Naive B cell (primary cell): Measurements from ENCODE around the gene CDRT15L2. TPM values are rescaled to one million over a fixed set of nuclear protein-coding genes. Genes with fewer than 3 reads are reported as not detected.
"Not testable (repeated sequence)": the region's sequence is repeated elsewhere in the genome, so short reads cannot be mapped to it uniquely, and the experiment has no call there.

Experiments used
- ATAC-seq, 2 donors: fragments of 150-1000 bp; cut with Tn5 transposase; 2 replicates each; pipeline ENCODE4 v1.10.0; 2021; ENCODE audit warnings: low read depth in 2 of 2, mild to moderate bottlenecking in 2 of 2, moderate library complexity in 2 of 2
- DNase-seq: peaks from one replicate; pipeline ENCODE4 v3.0.0; 2022
- H3K27ac Mint-ChIP-seq, 6 donors: one replicate each; pipeline ENCODE4 v1.8.0; 2020 to 2022; ENCODE audit warnings: mild to moderate bottlenecking in 6 of 6, mixed read lengths in 6 of 6, moderate library complexity in 5 of 6, inconsistent platforms in 2 of 6
- H3K27me3 Mint-ChIP-seq, 3 donors: one replicate each; pipeline ENCODE4 v1.8.0; 2021 to 2022; ENCODE audit warnings: mixed read lengths in 3 of 3, mild to moderate bottlenecking in 1 of 3
- H3K36me3 Mint-ChIP-seq, 2 donors: one replicate each; pipeline ENCODE4 v1.8.0; 2020 to 2022; ENCODE audit warnings: mixed read lengths in 2 of 2, inconsistent platforms in 1 of 2, mild to moderate bottlenecking in 1 of 2
- H3K4me1 Mint-ChIP-seq, 3 donors: one replicate each; pipeline ENCODE4 v1.8.0; 2020 to 2022; ENCODE audit warnings: mixed read lengths in 3 of 3, inconsistent platforms in 1 of 3, mild to moderate bottlenecking in 1 of 3, moderate library complexity in 1 of 3
- H3K4me3 Mint-ChIP-seq, 8 donors: one replicate each; pipeline ENCODE4 v1.8.0; 2020 to 2022; ENCODE audit warnings: mild to moderate bottlenecking in 8 of 8, mixed read lengths in 8 of 8, moderate library complexity in 8 of 8, inconsistent platforms in 2 of 8
- H3K9me3 Mint-ChIP-seq, 7 donors: one replicate each; pipeline ENCODE4 v1.8.0; 2020 to 2022; ENCODE audit warnings: mixed read lengths in 7 of 7, mild to moderate bottlenecking in 5 of 7, inconsistent platforms in 2 of 7, moderate library complexity in 1 of 7
- polyA plus RNA-seq, 6 donors: library from polyadenylated mRNA; unstranded; fragments of 300-500 nt; fragmentation: Illumina TruSeq; gene quantifications; one replicate each; pipeline ENCODE4 v1.2.3, GENCODE V29; 2021; ENCODE audit warnings: low read depth in 6 of 6

The CDRT15L2 gene
- polyA plus RNA-seq, 6 donors from 2014 or later: not detected

- not testable (repeated sequence) for H3K36me3 Mint-ChIP-seq, H3K27me3 Mint-ChIP-seq, H3K9me3 Mint-ChIP-seq, DNase-seq, H3K4me3 Mint-ChIP-seq, ATAC-seq, H3K4me1 Mint-ChIP-seq, H3K27ac Mint-ChIP-seq
Observed at GRCh38 chr17:20591040-20591439, 11.5 kb downstream of the CDRT15L2 start.

GRCh38 chr17:20605568-20605967 lies 26.0 kb downstream of the CDRT15L2 start:
- not testable (repeated sequence) for H3K36me3 Mint-ChIP-seq, H3K27me3 Mint-ChIP-seq, H3K4me3 Mint-ChIP-seq, H3K27ac Mint-ChIP-seq, DNase-seq, H3K4me1 Mint-ChIP-seq, H3K9me3 Mint-ChIP-seq, ATAC-seq

GRCh38 chr17:20609490-20609889 lies 30.0 kb downstream of the CDRT15L2 start:
- DNase-seq, H3K4me1 Mint-ChIP-seq, H3K36me3 Mint-ChIP-seq, H3K27ac Mint-ChIP-seq, H3K9me3 Mint-ChIP-seq, ATAC-seq, H3K27me3 Mint-ChIP-seq, H3K4me3 Mint-ChIP-seq: not testable (repeated sequence)

DNA sequence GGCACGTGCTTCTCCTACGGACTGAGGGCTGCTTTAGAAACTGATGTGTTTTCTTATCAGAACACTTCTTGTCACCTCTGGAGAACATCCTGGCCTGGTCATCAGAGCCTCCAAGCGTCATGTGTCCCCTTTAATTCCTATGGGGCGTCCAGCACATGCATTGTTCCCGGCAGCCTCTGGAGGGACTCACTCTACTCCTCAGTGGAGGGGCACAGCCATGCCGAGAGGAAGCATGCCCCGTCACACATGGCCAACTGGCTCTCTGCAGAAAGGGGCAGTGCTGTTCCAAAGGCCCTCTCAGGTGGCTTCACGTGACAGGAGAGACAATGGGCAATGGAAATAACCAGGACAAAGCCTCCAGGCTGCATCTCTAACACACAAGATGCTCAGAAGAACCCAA lies 31.8 kb downstream of the CDRT15L2 start:
- Mint-ChIP-seq H3K27ac (peak overlapping the region in 1 of 6 donors; percentile 24), H3K4me1 (peaks cover 0 to 3% (median 0%) of the 10 kb centered on the region in 3 donors), H3K27me3 (no peaks in the 10 kb centered on the region), H3K36me3 (no peaks in the 10 kb centered on the region), H3K9me3 (no peaks in the 10 kb centered on the region), H3K4me3 (no peak overlapping the region)
- no peak for DNase-seq
- ATAC-seq: no peak

DNA sequence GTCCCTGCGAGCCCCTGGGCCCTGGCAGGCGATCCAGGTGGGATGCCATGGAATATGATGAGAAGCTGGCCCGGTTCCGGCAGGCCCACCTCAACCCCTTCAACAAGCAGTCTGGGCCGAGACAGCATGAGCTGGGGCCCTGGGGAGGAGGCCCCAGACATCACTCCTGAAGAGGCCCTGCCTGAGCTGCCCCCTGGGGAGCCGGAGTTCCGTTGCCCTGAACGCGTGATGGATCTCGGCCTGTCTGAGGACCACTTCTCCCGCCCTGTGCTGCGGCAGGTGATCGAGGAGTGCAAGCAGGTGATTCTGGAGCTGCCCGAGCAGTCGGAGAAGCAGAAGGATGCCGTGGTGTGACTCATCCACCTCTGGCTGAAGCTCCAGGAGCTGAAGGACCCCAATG lies 33.1 kb downstream of the CDRT15L2 start:
- peaks cover 0 to 1% (median 0%) of the 10 kb centered on the region in 7 donors for H3K9me3 Mint-ChIP-seq
- H3K36me3 Mint-ChIP-seq: no peaks in the 10 kb centered on the region
- H3K4me3 Mint-ChIP-seq: no peak overlapping the region
- no peak overlapping the region for H3K27ac Mint-ChIP-seq
- no peaks in the 10 kb centered on the region for H3K27me3 Mint-ChIP-seq
- no peak for ATAC-seq
- no peak for DNase-seq
- peaks cover 0 to 3% (median 0%) of the 10 kb centered on the region in 3 donors for H3K4me1 Mint-ChIP-seq

GRCh38 chr17:20613248-20613647 lies 33.7 kb downstream of the CDRT15L2 start:
- Mint-ChIP-seq H3K4me1 (peaks cover 0 to 3% (median 0%) of the 10 kb centered on the region in 3 donors), H3K27ac (no peak overlapping the region), H3K4me3 (no peak overlapping the region), H3K36me3 (no peaks in the 10 kb centered on the region), H3K27me3 (no peaks in the 10 kb centered on the region), H3K9me3 (peaks cover 0 to 1% (median 0%) of the 10 kb centered on the region in 7 donors)
- no peak for ATAC-seq
- no peak for DNase-seq

- Mint-ChIP-seq H3K27me3 (no peaks in the 10 kb centered on the region), H3K4me3 (no peak overlapping the region), H3K9me3 (peaks cover 0 to 1% (median 0%) of the 10 kb centered on the region in 7 donors), H3K27ac (no peak overlapping the region), H3K36me3 (no peaks in the 10 kb centered on the region), H3K4me1 (peaks cover 0 to 3% (median 0%) of the 10 kb centered on the region in 3 donors)
- DNase-seq (no peak), ATAC-seq (no peak)
Observed at GRCh38 chr17:20613905-20614304, 34.4 kb downstream of the CDRT15L2 start.

DNA sequence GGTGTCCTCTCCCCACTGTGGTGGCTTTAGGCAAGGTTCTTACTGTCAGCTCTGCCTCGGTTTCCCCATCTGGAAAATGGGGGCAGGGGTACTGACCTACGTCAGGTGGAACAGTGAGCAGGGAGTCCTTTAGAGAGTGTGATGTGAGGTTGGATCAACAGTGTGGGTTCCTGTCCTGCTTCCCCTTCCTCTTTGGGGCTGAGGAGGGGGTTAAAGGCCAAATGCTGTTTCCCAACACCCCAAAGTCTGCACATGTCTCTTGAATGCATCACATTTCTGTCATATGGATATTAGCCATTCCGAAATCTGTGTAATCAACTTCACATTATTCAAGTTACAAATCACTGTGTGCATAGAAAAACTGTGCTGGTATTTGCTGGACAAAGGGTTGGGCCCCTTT lies 35.9 kb downstream of the CDRT15L2 start:
- ATAC-seq, H3K4me1 Mint-ChIP-seq, DNase-seq, H3K27me3 Mint-ChIP-seq, H3K9me3 Mint-ChIP-seq, H3K4me3 Mint-ChIP-seq, H3K36me3 Mint-ChIP-seq: not testable (repeated sequence)
- H3K27ac Mint-ChIP-seq: peak overlapping the region in 1 of 6 donors; percentile 44

Other genes starting within 250 kb of the CDRT15L2 start
- gene LGALS9B, start 112.2 kb upstream of the CDRT15L2 start, polyA plus RNA-seq: under 1 TPM in 1 of 6 donors, not detected in 5; 0.22 TPM